ENCODE data around the gene MBTPS2.
"Not testable (repeated sequence)": the region's sequence is repeated elsewhere in the genome, so short reads cannot be mapped to it uniquely, and the experiment has no call there.

DNA sequence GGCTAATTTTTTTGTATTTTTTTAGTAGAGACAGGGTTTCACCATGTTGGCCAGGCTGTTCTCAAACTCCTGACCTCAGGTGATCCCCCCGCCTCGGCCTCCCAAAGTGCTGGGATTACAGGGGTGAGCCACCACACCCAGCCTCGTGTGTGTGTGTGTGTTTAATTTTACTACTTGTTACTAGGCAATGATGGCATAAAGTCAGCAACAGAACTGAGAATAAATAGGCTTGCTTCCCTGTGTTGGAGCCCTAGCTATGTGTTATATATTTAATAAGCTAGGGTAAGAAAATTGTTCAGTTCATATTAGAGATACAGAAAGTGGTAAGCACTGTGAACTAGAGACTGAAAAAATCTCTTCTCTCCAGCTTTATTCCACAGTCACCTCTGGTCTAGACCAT is 34.8 kb downstream of the MBTPS2 start:
- TF ChIP-seq CTCF, POLR2AphosphoS5 (IDR thresholded peaks at IDR 0.05): not testable (repeated sequence)
